Activated gamma-delta T cell treated with Interleukin-2 at 50 U/mL for 16 hours (primary cell): ENCODE results near the gene ASTN2.

Experiments
- DNase-seq: peaks from one replicate; pipeline ENCODE4 v3.0.0-alpha.2; 2020

Gene ASTN2

DNA sequence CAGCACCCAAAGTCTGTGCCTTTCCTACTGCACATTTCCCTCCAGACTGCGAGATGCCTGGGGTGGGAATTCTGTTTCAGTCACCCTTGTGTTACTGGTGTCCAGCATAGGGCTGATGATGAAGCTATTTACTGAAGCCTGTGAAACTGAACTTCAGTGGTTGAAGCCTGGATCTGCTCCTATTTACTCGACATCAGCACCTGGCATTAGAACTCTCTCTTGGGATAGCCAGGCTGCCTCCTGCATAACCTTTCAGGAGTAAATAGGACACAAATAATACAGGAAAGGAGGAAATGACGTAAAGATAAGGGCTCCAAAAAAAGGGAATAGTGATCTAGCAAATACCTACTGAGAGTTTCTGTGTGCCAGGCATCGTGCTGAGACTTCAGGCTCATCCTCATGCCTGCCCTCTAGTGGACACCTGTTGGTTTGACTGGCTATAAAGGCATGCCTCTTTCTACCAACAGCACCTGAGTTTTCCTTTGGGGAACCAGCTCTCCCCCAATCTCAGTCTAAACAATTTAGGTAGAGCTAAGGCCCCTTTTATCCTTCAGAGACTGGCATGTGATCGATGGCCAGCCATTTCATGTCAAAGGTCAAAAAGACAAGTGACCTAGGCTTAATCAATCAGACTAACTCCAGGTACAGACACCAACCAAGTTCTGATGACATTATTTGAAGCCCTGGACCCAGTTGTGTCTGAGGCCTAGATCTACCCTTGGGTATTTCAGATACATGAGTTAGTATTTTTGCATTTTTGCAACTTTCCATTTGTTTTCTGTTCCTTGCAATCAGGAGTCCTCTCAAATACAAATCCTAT, 919.8 kb downstream of the ASTN2 start:
- no peak for DNase-seq

DNA sequence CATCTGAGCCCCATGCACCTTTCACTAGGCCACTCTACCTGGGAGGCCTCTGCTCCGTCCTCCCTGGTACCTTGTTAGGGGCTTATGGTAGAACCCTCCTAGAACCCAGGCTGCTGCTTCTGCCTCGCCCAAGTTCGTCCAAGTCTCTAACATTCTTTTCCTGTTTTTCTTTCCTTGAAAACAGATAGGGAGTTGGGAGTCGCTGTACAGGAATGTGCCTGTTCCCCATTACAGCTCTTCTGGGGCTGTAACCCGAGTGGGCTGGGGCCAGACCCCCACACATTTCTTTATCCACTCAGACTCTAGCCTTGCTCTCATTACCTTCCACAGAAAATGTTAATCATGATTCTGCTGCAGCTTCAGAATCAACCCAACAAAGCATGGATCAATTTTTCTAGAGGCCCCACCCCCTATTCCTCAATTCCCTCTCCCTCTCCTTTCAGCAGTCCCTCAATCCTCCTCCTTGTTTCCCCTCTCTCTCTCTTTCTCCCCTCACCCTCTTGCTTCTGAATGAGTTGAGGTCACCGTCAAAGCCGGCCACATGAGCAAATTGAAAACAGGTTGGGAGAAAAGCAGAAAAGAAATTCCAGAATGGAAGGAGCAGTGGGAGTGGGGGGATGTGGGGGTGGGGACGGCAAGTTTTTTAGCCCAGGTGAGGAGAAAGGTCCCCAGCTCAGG, 921.5 kb downstream of the ASTN2 start:
- DNase-seq: no peak

DNA sequence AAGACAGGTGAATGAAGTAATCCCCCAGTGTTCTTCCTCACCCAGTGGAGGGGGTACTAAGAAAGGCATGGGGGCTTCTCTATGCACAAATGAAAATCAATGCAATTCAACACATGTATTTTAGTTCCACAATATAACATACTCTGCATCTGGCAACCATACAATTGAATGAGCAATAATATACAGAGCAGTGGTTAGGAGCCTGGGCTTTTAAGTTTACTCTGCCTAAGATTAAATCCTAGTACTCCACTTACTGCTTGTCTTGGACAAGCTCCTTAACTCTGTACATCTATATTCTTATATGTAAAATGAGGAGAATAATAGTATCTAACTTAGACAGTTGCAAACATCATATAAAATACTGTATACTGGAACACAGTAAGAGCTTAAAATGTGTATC, 923.2 kb downstream of the ASTN2 start:
- no peak for DNase-seq

DNA sequence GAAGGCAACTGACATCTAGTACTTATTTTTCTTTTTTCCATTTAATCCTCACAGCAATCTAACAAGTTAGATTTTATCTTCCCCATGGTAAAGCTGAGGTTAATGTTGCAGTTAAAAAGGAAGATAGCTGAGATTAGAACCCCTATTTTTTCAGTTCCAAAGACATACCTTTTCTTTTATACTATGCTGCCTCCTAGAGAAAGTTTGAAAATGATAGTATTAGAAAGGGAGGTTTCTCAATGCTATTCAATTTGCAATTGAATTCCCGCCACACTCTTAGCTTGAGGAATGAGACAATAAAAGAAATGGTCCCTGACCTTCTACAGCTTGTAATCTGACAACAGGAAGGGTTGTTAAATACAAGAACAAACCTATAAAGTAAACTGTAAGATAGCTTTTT, 923.6 kb downstream of the ASTN2 start:
- no peak for DNase-seq

DNA sequence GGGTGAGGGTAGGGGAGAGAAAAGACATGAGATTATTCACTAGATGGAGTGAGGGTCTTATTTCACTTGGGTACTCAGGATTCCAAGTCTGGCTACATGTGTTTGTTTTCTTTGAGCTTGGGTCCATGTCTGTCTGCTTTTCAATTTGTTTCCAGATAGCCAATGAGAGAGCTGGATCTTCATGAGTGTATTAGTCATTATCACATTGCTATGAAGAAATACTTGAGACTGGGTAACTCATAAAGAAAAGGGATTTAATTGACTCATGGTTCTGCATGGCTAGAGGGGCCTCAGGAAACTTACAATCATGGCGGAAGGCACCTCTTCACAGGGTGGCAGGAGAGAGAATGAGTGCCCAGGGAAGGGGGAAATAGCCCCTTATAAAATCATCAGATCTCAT, 924.5 kb downstream of the ASTN2 start:
- no peak for DNase-seq

DNA sequence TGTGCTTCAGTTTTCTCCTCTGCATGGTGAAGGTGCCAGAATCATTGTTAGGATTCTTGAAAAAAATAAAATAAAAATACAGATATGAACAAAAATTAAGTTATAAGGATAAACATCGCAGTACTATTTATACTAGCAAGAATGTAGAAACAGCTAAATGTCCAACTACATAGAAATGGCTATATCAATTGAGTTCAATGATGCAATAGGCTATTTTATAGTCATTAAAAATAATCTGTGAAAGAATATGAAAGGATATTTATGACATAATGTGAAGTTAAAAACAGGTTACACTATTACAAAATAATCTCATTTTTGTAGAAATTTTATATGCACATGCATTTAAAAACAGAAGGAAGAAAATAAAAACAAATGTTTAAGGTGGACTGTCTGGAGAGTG, 926.5 kb downstream of the ASTN2 start:
- DNase-seq: no peak

DNA sequence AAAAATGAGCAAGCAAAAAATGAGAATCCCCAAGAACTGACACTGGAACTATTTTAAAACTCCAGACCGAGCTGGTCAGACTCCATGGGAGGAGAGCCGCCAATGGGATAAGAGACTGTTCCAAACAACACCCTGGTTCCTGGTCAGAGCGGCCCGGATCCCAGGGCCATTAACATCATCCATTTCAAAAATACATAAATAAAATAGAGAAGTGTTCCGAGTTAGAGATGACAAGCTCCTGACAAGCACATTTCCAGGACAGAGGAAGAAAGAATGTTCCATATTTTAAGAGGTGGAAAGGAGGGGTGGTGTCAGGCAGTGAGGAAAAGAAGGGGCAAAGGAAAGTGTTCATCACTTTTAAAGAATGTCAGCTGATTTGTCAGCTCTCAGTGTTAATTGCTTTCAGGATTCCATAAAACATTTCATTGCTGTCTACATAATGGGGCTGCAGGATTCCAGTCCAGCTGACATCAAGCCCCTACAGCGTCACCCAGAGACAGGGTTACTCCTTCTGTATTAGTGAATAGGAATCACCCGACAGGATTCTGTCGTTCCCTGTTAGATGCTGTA, 930.3 kb downstream of the ASTN2 start:
- no peak for DNase-seq

DNA sequence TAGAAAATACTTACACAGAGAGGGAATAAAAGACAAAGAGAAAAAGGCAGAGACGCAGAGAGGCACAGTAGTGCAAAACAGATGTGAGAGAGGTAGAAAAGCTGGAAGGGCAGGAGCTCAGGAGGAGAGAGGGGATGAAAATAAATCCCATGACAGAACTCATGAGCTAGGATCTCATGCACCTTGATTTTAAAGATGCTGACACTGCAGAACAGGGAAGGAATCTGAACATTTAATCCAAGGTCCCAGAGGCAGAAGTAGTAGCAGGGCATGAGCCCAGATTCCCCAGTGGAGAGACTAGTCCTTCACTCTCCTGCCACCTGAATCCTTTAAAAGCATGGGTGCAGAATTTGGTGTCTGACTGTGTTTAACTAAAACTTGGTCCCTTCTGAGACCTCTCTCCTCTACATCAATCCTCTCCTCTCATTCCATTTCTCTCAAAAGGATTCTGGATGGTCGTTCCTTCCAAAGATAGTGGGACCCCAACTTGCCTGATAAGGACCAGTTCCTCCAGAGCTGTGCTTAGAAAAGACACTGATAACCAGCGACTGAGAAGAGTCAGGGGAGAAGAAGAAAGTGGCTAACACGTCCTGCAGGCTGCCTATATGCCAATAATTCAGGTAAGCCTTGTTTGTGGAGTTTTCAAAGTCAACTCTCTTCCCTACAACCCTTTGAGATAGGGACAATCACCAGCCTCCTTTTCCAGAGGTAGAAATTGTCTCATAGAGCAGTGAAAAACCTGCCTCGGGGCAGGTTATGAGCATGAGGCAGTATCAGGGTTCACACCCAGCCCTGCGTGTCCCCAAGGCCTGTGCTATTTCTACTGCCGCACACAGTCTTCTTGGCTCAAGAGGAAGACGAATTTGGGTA, 931.0 kb downstream of the ASTN2 start:
- DNase-seq: no peak

DNA sequence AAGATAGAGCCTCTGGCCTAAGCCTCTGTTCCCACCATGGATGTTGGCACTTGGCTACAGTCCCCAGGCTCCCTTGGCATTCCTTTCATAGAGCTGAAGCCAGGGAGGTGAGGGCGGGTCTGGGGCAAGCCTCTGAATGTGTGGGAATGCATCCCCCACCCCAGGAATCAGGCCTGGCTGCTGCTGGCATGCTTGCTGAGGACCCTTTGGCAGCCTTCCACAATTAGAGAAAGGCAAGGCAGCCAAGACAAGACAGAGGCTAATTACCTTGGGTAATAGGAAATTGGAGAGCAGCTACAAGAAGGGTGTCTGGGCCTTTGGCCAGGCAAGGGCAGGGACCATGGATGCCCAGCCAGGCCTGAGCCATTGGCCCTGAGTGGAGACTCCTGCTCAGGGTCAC, 932.1 kb downstream of the ASTN2 start:
- DNase-seq: no peak

DNA sequence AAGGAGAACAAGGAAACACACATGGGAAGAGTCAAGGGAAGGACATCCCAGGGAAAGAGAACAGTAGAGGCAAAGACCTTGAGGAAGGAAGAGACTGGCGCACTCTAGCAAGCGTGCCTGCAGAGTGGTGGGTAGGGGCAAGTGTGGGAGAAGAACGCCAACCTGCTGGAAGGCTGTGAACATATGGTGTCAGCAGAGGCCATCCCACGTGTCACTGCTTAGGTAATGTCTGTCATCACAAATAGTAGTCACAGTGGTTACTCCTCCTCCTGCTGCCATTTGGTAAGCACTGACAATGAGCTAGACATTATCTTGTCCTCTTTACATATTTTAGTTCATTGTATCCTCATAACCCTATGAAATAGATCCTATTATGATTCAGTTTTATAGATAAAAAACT, 934.2 kb downstream of the ASTN2 start:
- DNase-seq: no peak

DNA sequence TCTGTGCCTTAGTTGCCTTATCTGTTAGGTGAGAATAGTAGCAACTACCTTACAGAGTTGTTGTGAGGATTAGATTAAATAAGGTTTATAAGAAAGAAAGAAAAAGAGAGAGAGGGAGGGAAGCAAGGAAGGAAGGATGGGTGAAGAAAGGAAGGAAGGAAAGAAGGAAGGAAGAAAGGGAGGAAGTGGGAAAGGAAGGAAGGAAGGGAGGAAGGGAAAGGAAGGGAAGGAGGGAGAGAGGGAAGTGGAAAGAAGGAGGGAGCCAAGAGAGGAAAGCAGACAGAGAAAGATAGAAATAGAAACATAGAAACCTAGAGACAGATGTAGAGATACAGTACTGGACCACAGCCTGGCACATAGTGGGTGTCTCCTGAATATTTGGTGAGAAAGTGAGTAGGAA, 934.9 kb downstream of the ASTN2 start:
- DNase-seq: no peak

DNA sequence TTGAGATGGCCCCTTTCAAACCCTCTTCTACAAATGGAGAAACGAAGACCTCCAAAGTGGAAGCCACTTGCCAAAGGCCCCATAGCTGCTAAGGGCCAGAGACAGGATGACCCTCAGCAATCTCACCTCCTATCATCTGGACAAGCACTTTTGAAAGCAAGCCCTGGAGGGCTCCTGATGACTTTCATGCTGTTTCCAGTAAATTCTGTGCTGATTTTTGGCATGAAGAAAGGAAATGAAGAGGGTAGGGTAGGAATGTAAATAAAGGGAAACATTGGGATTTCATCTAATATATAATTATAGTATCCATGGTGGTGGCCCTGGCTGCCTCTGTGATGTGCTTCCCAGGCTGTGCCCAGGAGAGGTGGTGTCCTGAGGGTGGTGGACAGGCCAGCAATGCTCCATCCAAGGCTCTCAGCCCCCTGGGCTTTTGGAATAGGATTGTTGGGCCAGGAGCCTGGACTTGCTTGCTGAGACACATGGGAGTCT, 935.8 kb downstream of the ASTN2 start:
- DNase-seq: no peak

DNA sequence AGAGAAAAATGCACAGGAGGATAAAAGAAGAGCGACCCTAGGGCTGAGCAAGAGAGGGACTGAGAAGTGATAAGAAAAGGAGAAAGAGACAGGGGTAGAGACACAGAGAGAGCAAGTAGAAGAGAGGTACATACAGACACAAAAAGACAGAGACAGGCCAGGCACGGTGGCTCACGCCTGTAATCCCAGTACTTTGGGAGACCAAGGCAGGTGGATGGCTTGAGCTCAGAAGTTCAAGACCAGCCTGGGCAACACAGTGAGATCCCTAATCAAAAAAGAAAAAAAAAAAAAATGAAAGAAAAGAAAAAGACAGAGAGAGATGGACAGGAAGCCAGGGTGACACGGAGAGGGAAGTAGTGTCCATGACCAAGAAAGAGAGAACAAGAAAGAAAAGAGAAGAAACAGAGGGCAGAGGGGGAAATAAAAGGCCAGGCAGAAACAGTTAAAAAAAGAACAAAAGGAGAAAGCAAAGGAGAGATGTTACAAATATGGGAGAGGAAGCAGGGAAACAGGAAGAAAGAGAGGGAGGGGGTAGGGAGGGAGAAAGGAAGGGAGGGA, 937.2 kb downstream of the ASTN2 start:
- DNase-seq: no peak

DNA sequence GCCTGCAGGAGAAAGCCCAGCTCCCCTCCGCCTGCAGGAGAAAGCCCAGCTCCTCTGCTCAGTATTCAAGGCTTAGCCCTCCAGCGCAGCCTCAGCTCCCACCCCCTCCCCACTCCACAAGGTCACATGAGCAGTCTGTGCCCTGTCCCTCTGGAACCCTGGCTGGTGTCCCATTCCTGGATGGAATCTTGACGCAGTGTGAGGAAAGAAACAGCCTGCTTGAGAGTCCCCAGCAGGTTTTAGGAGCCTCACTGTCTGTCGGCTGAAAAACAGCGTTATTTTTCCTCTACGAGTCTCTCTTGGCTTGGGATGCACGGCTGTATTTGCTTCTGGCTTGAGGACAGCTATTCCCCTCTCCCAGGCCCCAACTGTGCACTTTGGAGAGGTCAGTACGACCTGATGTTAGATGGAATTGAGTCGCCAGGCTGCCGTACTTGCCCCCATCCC, 937.9 kb downstream of the ASTN2 start:
- DNase-seq: no peak

DNA sequence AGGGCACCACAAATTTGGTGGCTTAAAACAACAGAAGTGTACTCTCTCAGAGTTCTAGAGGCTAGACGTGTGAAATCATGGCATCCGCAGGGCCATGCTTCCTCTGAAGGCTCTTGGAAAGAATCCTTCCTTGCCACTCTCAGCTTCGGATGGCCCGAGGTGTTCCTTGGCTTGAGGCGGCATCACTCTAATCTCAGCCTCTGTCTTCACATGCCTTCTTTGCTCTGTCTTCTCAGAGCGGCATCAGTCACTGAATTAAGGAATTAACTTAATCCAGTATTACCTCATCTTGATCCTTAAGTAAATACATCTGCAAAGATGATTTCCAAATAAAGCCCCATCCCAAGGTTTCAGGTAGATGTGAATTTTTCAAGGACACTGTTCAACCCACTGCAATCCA, 938.9 kb downstream of the ASTN2 start:
- no peak for DNase-seq

DNA sequence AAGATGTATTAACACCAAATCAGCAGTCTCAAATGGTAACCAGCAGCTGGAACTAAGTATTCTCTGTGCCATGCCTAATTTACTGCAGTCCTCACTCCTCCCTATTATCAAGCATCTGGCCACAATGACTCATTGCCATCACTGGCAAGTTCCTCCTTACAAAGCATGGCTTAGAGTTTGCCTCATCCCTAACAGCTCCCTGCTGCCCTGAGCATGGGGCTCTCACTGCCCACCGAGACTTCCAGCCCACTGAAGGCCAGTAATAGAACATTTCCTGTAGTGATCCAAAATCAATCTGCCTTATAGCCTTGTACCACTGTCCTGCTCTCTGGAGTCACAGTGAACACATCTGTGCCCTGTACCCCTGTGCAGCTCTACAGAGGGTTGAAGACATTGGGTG, 939.7 kb downstream of the ASTN2 start:
- DNase-seq: no peak

DNA sequence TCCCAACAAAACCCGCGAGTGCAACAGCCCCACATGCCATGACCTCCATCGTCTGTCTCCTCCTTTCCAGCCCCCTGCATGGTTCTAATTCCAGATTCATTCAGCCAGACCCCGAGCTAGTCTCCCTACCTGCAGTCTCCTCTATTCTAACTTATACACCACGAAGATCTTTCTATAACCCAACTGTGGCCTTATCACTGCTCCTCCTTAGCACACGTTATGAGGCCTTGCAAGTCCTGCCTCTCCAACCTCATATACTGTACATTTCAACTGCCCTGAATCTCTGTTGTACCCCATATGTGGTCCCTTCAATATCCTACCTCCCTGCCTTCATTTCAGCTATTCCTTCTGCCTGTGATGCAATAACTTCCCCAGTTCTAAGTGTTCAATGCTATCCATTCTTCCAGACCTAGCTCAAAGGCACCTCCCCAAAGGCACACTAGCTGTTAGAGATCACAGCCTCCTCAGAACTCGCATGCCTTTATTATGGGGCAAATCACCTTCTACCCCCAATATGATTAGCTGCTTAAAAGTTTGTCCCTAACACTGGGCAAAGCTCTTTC, 942.8 kb downstream of the ASTN2 start:
- DNase-seq: no peak

DNA sequence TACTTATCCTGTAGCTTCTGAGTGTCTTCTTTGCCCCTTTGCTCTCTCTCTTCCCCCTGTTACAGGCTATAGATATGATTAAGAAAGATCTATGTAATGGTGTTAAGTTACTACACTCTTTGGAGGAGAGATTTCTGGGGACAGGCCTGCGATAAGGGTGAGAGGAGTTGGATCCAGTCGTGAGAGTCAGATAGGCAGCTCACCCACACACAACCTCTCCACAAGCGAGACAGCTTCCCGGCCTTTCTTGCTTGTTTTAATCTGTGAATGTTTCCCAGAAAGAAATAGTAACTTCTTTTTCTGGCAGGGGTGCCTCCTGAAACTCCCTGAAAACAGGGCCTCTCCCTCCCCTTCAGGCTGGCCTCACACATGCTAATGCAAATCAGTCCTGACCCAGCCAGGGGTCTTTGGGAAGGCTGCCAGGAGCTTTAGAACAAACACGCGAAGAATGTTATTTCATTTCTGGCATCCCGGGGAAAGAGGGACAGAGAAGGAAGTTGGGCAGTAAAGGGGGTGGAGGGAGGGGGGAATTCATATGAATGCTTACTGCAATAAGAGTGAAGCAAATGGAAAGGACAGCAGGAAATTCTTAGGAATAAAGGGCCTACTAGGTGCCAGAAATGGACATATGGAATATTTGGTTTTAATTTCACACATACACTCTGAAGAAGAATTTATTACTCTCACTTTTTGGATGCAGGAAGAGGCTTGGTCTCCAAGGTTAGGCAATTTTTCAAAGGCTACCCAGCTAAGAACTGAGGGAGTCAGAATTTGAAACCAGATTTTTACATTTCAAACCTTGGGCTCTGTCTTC, 943.6 kb downstream of the ASTN2 start:
- no peak for DNase-seq

DNA sequence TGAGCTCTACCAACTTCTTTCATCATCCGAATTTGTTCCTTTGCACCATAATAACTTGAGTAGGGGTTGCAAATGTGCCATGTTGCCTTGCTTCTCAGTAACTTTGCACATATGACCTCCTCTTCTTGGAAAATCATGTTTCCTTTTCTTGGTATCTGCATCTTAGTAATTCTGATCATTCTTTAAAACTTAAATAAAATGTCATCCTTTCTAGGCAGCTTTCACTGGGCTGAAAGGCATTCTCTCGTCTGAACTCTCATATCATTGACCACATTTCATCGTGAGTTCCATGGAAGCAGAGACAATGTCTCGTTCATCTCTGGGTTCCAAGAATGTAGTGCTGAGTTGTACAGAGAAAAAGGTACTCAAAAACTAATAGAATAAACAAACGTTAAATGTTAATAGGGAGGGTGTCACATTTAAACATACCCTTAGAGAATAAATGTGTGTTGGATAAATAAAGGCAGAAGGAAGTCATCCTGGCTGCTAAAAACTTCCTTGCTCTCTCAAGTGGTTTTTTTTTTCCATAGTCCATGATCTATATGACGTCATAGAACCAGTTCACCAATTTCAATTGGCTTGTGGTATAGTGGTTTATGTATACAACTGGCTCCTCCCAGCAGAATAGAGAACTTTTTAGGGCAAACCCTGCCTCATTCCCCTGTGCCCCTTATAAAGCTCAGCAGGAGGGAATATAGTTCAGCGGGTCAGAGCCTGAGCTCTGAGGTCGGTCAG, 945.9 kb downstream of the ASTN2 start:
- DNase-seq: no peak

DNA sequence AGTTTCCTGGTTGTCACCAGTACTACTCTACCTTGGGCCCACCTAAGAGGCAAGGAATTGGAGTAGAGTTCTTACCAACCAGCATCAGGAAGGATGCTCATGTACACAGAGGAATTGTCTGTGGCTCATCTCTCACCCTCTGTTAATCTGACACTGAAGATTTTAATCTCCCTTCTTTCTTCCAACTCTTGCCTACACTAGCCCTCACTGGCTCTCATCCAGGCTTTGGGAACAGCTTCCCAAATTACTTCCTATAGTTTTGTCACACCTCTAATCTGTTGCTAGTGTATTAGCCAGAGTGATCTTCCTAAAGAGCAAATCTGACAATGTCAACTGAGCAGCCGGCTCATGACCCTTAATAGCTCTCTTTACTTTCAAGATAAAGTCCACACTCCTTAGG, 946.5 kb downstream of the ASTN2 start:
- no peak for DNase-seq
